NCI-H460 (cell line): ENCODE measurements around the gene PLCH2. TPM values are rescaled to one million over a fixed set of nuclear protein-coding genes. Genes with fewer than 3 reads are reported as not detected.

ENCODE experiments used
- DNase-seq: peaks from one replicate; pipeline ENCODE4 v3.0.0-alpha.2; 2016; ENCODE audit warnings: low read depth; ENCODE audit errors: extremely low read depth
- total RNA-seq: library from RNA; depleted of rRNA; stranded (reverse); fragments of >200 nt; shearing (Covaris generic); gene quantifications from 2 replicates; pipeline ENCODE4 v1.2.3, GENCODE V29; 2014; rRNA removed

PLCH2 gene
- total RNA-seq, 1 experiment from 2014 or later, result not detected

GRCh38 chr1:2554621-2555387 lies 78.7 kb downstream of the PLCH2 start:
- DNase-seq, result no peak

Other genes starting within 250 kb of the PLCH2 start
- 5.6 and 9.1 TPM in 2 replicates for gene SKI, start 248.0 kb upstream of the PLCH2 start, total RNA-seq
- 8.9 and 12.2 TPM in 2 replicates for gene MORN1, start 84.7 kb upstream of the PLCH2 start, total RNA-seq
- gene RER1, start 84.4 kb upstream of the PLCH2 start, total RNA-seq, result 80.9 and 108 TPM in 2 replicates
- 19.7 and 20.3 TPM in 2 replicates for gene PEX10, start 63.7 kb upstream of the PLCH2 start, total RNA-seq
- 9.5 and 12.5 TPM in 2 replicates for gene PANK4, start 50.3 kb downstream of the PLCH2 start, total RNA-seq
- gene HES5, start 54.0 kb downstream of the PLCH2 start, total RNA-seq, result not detected in 2 replicates
- 1.5 and 2.5 TPM in 2 replicates for gene TNFRSF14, start 80.1 kb downstream of the PLCH2 start, total RNA-seq
- 4.7 and 7.2 TPM in 2 replicates for gene PRXL2B, start 110.5 kb downstream of the PLCH2 start, total RNA-seq
- 0.25 TPM in 1 of 2 replicates, not detected in the other for gene MMEL1, start 156.7 kb downstream of the PLCH2 start, total RNA-seq